Measurements from ENCODE around the gene CDC42.
A peak's percentile ranks its signal among the peaks of the same experiment; 100 is the strongest.

CDC42 gene

DNA sequence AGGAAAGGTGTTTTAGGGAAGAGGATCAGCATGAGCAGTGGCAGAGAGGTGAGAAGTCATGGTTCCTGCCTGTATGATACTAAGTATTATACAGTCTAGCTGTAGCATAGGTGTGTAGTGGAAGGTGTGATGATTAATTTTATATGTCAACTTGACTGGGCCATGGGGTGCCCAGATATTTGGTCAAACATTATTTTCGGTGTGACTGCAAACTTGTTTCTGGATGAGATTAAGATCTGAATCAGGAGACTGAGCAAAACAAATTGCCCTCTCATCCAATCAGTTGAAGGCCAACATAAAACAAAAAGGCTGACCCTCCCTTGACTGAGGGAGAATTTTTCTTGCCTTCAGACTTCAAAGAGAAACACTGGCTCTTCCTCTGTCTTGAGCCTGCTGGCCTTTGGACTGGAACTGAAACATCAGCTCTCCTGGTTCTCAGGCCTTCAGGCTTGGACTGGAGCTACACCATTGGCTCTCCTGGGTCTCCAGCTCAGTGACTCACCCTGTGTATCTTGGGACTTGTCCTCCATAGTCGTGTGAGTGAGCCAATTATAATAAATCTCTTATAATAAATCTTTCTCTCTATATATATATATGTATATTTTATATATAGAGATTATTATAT lies 6.8 kb upstream of the CDC42 start:
- Histone ChIP-seq H3K36me3 (no peaks in the 10 kb centered on the region), H3K4me3 (ENCODE audit: low read depth, low read length) (no peak overlapping the region), H3K9me3 (ENCODE audit: severe bottlenecking) (peaks cover 3% of the 10 kb centered on the region), H3K27ac (no peak overlapping the region), H3K27me3 (ENCODE audit: insufficient read depth, low read depth, severe bottlenecking) (no peaks in the 10 kb centered on the region)
- no peak for DNase-seq
- TF ChIP-seq, protein P1, sequence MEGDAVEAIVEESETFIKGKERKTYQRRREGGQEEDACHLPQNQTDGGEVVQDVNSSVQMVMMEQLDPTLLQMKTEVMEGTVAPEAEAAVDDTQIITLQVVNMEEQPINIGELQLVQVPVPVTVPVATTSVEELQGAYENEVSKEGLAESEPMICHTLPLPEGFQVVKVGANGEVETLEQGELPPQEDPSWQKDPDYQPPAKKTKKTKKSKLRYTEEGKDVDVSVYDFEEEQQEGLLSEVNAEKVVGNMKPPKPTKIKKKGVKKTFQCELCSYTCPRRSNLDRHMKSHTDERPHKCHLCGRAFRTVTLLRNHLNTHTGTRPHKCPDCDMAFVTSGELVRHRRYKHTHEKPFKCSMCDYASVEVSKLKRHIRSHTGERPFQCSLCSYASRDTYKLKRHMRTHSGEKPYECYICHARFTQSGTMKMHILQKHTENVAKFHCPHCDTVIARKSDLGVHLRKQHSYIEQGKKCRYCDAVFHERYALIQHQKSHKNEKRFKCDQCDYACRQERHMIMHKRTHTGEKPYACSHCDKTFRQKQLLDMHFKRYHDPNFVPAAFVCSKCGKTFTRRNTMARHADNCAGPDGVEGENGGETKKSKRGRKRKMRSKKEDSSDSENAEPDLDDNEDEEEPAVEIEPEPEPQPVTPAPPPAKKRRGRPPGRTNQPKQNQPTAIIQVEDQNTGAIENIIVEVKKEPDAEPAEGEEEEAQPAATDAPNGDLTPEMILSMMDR (IDR thresholded peaks at IDR 0.05; ENCODE audit: low read depth, low read length), result no peak

DNA sequence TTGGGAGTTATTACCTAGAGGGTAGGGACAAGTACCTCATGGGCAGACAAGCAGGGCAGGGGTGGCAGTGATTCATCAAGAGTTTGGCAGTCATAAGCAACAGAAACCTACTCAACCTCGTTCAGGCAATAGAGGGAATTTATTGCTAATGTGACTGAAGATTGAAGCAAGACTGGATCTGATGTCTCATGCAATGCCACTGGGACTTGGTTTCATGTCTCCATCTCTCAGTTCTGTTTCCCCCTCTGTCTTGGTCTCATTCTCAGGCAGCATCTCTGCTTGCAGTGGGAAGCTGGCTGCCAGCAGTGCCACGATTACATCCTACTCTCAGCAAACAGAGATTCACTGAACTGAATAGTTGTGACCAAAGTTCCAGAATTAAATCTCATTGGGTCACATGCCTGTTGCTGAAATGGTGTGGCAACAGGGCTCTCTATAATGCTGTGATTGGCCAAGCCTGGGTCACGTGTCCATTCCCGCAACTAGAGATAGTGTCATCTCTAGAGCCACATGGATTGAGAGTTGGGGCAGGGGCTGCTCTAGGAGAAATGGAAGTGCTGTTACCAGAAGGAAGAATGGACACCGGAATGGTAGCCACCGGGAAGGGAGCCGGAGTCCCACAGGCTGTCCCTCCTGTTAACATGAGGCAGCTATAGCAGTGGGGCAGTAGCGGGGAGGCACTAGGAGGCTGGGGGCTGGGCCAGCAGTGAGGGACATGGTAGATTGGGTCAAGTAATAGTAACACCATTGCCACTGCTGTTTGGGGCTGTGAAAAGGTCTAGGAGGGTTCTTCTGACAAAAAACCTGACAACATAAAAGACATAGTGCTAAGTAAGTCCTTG lies 3.9 kb upstream of the CDC42 start:
- peaks cover 3% of the 10 kb centered on the region for H3K9me3 ChIP-seq (ENCODE audit: severe bottlenecking)
- H3K27ac ChIP-seq, result no peak overlapping the region
- H3K27me3 ChIP-seq (ENCODE audit: insufficient read depth, low read depth, severe bottlenecking), result no peaks in the 10 kb centered on the region
- no peak overlapping the region for H3K4me3 ChIP-seq (ENCODE audit: low read depth, low read length)
- no peak for DNase-seq
- TF ChIP-seq, protein P1 (IDR thresholded peaks at IDR 0.05; ENCODE audit: low read depth, low read length), result no peak
- no peaks in the 10 kb centered on the region for H3K36me3 ChIP-seq

DNA sequence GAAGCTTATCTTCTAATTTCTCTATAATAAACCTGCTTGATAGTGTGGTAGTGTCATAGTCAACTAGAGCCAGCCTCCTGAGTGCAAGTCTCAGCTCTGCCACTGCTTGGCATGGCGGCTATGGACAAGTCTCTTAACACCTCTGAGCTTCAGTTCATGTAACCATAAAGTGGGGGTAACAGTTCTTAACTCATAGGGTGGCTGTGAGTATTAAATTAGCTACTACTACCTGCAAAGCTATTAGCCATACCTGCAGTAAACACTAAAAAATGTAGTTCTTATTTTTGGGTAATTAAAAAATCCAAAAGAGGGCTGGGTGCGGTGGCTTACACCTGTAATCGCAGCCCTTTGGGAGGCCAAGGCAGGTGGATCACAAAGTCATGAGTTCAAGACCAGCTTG lies 2.2 kb upstream of the CDC42 start:
- peaks cover 3% of the 10 kb centered on the region for H3K9me3 ChIP-seq (ENCODE audit: severe bottlenecking)
- TF ChIP-seq, protein P1 (IDR thresholded peaks at IDR 0.05; ENCODE audit: low read depth, low read length), result no peak
- H3K27me3 ChIP-seq (ENCODE audit: insufficient read depth, low read depth, severe bottlenecking), result no peaks in the 10 kb centered on the region
- H3K27ac ChIP-seq, result no peak overlapping the region
- no peak for DNase-seq
- peaks cover 3% of the 10 kb centered on the region for H3K36me3 ChIP-seq
- H3K4me3 ChIP-seq (ENCODE audit: low read depth, low read length), result no peak overlapping the region

DNA sequence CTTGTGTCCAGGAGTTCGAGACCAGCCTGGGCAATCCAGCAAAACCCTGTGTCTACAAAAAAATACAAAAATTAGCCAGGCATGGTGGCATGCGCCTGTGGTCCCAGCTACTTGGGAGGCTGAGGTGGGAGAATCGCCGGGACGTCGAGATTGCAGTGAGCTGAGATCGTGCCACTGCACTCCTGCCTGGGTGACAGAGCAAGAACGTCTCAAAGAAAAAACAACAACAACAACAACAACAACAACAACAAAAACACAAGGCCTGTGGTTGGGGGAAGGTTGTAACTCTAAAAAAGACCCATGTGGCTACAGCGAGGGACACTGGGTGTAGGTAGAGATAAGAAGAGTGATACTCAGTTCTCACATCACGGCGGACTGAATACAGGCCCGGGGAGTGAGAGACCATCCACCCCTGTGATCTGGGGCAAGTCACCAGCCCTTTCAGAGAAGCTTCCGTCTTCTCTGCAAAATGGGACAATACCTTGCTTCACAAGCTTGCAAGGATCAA lies 848 bp upstream of the CDC42 start:
- Histone ChIP-seq H3K9me3 (ENCODE audit: severe bottlenecking) (no peaks in the 10 kb centered on the region), H3K36me3 (peaks cover 12% of the 10 kb centered on the region), H3K4me3 (ENCODE audit: low read depth, low read length) (no peak overlapping the region), H3K27ac (no peak overlapping the region; the same call in 1 of the 2 replicates), H3K27me3 (ENCODE audit: insufficient read depth, low read depth, severe bottlenecking) (no peaks in the 10 kb centered on the region)
- no peak for DNase-seq
- TF ChIP-seq, protein P1 (IDR thresholded peaks at IDR 0.05; ENCODE audit: low read depth, low read length), result no peak

DNA sequence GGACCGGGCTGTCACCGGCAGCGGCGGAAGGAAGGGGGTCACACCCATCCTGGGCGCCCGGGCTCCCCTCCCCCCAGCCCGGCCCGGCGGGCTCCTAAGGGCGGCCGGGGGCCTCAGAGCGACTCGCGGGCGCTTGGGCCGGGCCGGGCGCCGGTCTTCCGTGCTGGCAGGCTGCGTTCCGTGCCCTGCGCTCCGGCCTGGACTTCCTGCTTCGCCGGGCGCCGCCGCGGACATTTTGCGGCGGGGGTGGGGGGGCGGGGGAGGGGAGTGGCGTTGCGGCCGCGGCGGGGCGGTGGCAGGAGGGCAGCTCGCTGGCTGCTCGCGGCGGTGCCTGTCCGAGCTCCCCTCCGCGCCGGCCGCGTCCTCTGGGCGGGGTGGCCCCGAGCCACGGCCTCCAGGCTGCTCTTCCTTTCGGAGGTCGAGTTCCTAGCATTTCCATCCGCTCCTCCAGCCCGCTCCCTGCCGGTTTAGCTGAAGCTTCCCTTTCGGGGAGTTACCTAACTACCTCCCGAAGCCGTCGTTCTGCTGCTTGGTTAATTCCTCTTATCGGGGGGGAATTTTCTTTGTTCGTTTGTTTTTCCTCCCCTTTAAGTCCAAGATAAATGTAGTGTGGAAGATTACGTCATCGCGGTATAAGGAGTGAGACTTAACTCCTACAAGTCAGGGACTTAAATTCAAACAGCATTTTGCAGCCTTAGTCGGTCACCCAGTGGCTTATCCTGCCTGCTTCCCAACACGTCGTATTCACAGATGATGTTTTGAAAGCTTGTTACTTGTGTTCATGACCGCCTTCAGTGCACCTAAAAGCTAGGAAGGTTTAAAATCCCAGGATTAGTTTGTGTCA lies 730 bp downstream of the CDC42 start:
- H3K27me3 ChIP-seq (ENCODE audit: insufficient read depth, low read depth, severe bottlenecking), result no peaks in the 10 kb centered on the region
- TF ChIP-seq, protein P1 (IDR thresholded peaks at IDR 0.05; ENCODE audit: low read depth, low read length), result no peak
- no peaks in the 10 kb centered on the region for H3K9me3 ChIP-seq (ENCODE audit: severe bottlenecking)
- H3K27ac ChIP-seq, result peak overlapping the region; percentile 99
- peak overlapping the region; percentile 69 for H3K4me3 ChIP-seq (ENCODE audit: low read depth, low read length)
- peaks cover 28% of the 10 kb centered on the region for H3K36me3 ChIP-seq
- DNase-seq, result peak; percentile 59
